HepG2 (cell line): ENCODE measurements around the gene NUBPL. TPM values are rescaled to one million over a fixed set of nuclear protein-coding genes. Genes with fewer than 3 reads are reported as not detected.

ENCODE experiments used
- ATAC-seq: fragments of 200-7000 bp; cut with Tn5 transposase; 3 replicates; pipeline ENCODE4 v1.9.1; 2020; ENCODE audit warnings: mild to moderate bottlenecking, moderate library complexity
- BruUV-seq: library from RNA; stranded (reverse); fragments of 400-500 nt; replicated peaks from 2 replicates; lab custom pipeline; 2021; lab: Mats Ljungman, UMichigan
- CTCF ChIA-PET: fragments of 300-600 bp; formaldehyde crosslinking; extraction: SDS; loops from one replicate; lab custom pipeline; 2021; ENCODE audit warnings: low total read pairs, inconsistent platforms, low intra/inter-chr PET ratio; lab: Yijun Ruan, JAX
- POLR2A ChIA-PET: fragments of 350-600 bp; sonication (Branson Sonifier 250); formaldehyde crosslinking; loops from one replicate; lab custom pipeline; 2020; ENCODE audit warnings: antibody characterized with exemption, inconsistent platforms; lab: Yijun Ruan, JAX
- DNase-seq: peaks from one replicate; pipeline ENCODE4 v3.0.0-alpha.2; 2015; ENCODE audit warnings: low spot score
- FAIRE-seq: peaks from 3 replicates; lab custom pipeline; 2011; peaks lifted over from hg19 to GRCh38; lab: Jason Lieb, UNC
- H2AFZ ChIP-seq: one replicate; pipeline ENCODE4 v1.6.1; 2011; ENCODE audit warnings: low read length, inconsistent platforms
- H3K27ac ChIP-seq: fragments of 300-600 bp; 3 replicates; pipeline ENCODE4 v1.8.0; 2011; ENCODE audit warnings: mixed run types, mild to moderate bottlenecking, mixed read lengths, low read length, inconsistent platforms; ENCODE audit not compliant: insufficient read depth; ENCODE audit errors: extremely low read length
- H3K27me3 ChIP-seq, 2 experiments: fragments of 200-600 bp in 1 of 2; 2 replicates in 1 of 2; 3 replicates in 1 of 2; pipeline versions ENCODE4 v1.6.0 to v1.8.0; 2011; ENCODE audit warnings: low read length in 2 of 2, mild to moderate bottlenecking in 2 of 2, moderate library complexity in 2 of 2, inconsistent platforms in 1 of 2; ENCODE audit not compliant: insufficient read depth in 2 of 2, control insufficient read depth in 1 of 2
- H3K36me3 ChIP-seq, 2 experiments: fragments of 200-600 bp in 1 of 2; replicated peaks in 1 of 2; 2 replicates in 1 of 2; 3 replicates in 1 of 2; pipeline versions ENCODE4 v1.5.1 to v1.8.0; 2011; ENCODE audit warnings: low read length in 2 of 2, inconsistent platforms in 1 of 2; ENCODE audit not compliant: insufficient read depth in 2 of 2, control insufficient read depth in 1 of 2
- H3K4me1 ChIP-seq: 2 replicates; pipeline ENCODE4 v1.5.1; 2012; ENCODE audit warnings: low read length, inconsistent platforms; ENCODE audit not compliant: insufficient read depth
- H3K4me2 ChIP-seq: 2 replicates; pipeline ENCODE4 v1.6.0; 2011; ENCODE audit warnings: low read depth, low read length, inconsistent platforms
- H3K4me3 ChIP-seq, 3 experiments: fragments of 200-600 bp in 1 of 3; sonication (generic), shearing (Covaris generic) in 1 of 3; replicated peaks in 1 of 3; 2 replicates each; pipeline ENCODE4 v1.5.1; 2011 to 2016; ENCODE audit warnings: low read length in 3 of 3, inconsistent platforms in 2 of 3, low read depth in 2 of 3, mild to moderate bottlenecking in 2 of 3, control low read depth in 1 of 3, mixed read lengths in 1 of 3; ENCODE audit not compliant: insufficient read depth in 1 of 3
- H3K79me2 ChIP-seq: one replicate; pipeline ENCODE4 v1.6.1; 2011; ENCODE audit warnings: low read length, inconsistent platforms; ENCODE audit not compliant: insufficient read depth
- H3K9ac ChIP-seq: 2 replicates; pipeline ENCODE4 v1.6.0; 2011; ENCODE audit warnings: mild to moderate bottlenecking, low read depth, low read length, inconsistent platforms; ENCODE audit not compliant: insufficient read depth
- H3K9me3 ChIP-seq: 2 replicates; pipeline ENCODE4 v1.5.1; 2012; ENCODE audit warnings: mild to moderate bottlenecking, low read length
- H4K20me1 ChIP-seq: 2 replicates; pipeline ENCODE4 v1.6.0; 2011; ENCODE audit warnings: inconsistent platforms, mild to moderate bottlenecking, low read length, moderate library complexity; ENCODE audit not compliant: insufficient read depth
- GFI1 ChIP-seq: sonication (generic); formaldehyde crosslinking; IDR thresholded peaks from 2 replicates; pipeline ENCODE4 v1.5.0; 2020; ENCODE audit warnings: missing genetic modification reagents, mild to moderate bottlenecking, borderline replicate concordance
- HDAC1 ChIP-seq: sonication (generic); formaldehyde crosslinking; IDR thresholded peaks from 2 replicates; pipeline ENCODE4 v1.5.1; 2020; ENCODE audit warnings: mild to moderate bottlenecking, missing genetic modification reagents
- PAX8 ChIP-seq: sonication (generic); formaldehyde crosslinking; IDR thresholded peaks from 2 replicates; pipeline ENCODE4 v1.8.0; 2022; ENCODE audit warnings: mild to moderate bottlenecking, missing genetic modification reagents, borderline replicate concordance
- SKIL ChIP-seq: sonication (generic); formaldehyde crosslinking; IDR thresholded peaks from 2 replicates; pipeline ENCODE4 v1.8.0; 2022; ENCODE audit warnings: missing genetic modification reagents, mild to moderate bottlenecking, moderate library complexity, borderline replicate concordance
- STAG1 ChIP-seq: sonication (generic); formaldehyde crosslinking; IDR thresholded peaks from 2 replicates; pipeline ENCODE4 v1.4.0; 2020; ENCODE audit warnings: missing genetic modification reagents
- ZNF503 ChIP-seq: sonication (generic); formaldehyde crosslinking; IDR thresholded peaks from 2 replicates; pipeline ENCODE4 v1.4.0; 2020; ENCODE audit warnings: missing genetic modification reagents
- ZNF713 ChIP-seq: sonication (generic); formaldehyde crosslinking; IDR thresholded peaks from 2 replicates; pipeline ENCODE4 v1.4.0; 2020; ENCODE audit warnings: mild to moderate bottlenecking, missing genetic modification reagents
- WGBS: methylation state at CpG from one replicate; pipeline ENCODE4 v1.1.6; 2017; ENCODE audit warnings: low lambda C conversion rate; 5-methylcytosine and 5-hydroxymethylcytosine counted together
- in situ Hi-C: cut with HindIII; loops from 2 replicates; pipeline ENCODE4 v1.10.0; 2017; ENCODE audit warnings: low pct_unique_long_range_greater_than_20kb; ENCODE audit not compliant: extremely low pct_ligation_motif_present
- intact Hi-C: fragments of 100-400 bp; cut with micrococcal nuclease; formaldehyde crosslinking; loops from one replicate; pipeline ENCODE4 v1.10.0; 2022; ENCODE audit not compliant: unreplicated experiment
- polyA plus RNA-seq, 8 experiments: library from polyadenylated mRNA; depleted of rRNA in 3 of 8; stranded (reverse) in 7 of 8; unstranded in 1 of 8; fragments of >200 nt; fragmentation: Illumina TruSeq in 4 of 8; extraction: Trizol in 4 of 8; gene quantifications; 2 replicates each; pipeline versions ENCODE4 v1.2.1 to v1.2.3, GENCODE V29; 2011 to 2016; ENCODE audit warnings: low read depth in 4 of 8, missing spikeins in 1 of 8, mixed read lengths in 1 of 8; ENCODE audit not compliant: insufficient read depth in 1 of 8
- total RNA-seq, 5 experiments: library from RNA; depleted of rRNA; stranded (reverse); fragments of >200 nt; fragmentation: Illumina TruSeq; extraction: Trizol; gene quantifications; 2 replicates each; pipeline ENCODE4 v1.2.3, GENCODE V29; 2016; ENCODE audit warnings: low read depth in 1 of 5
- TF ChIP-seq, protein P1 (sequence below): sonication (generic); formaldehyde crosslinking; IDR thresholded peaks from 2 replicates; pipeline ENCODE4 v1.5.0; 2020; ENCODE audit warnings: mild to moderate bottlenecking, missing genetic modification reagents, moderate library complexity

NUBPL gene
- total and polyA plus RNA-seq, 2 of the 13 experiments (the other 11 are each of a cell fraction or from before 2014, with no cell fraction given), result 21.3 to 44.1 TPM

GRCh38 chr14:31895646-31896045 is 334.4 kb downstream of the NUBPL start:
- no peaks in the 10 kb centered on the region for H3K79me2 ChIP-seq
- 33% methylated on average over 2 of the region's 2 CpGs for WGBS
- no peak for DNase-seq
- FAIRE-seq, result no peak
- no peak overlapping the region for H3K27ac ChIP-seq
- H3K4me2 ChIP-seq, result no peak overlapping the region
- TF ChIP-seq GFI1 (CRISPR knock-in tag) (0 out of 2 replicates have a peak, but pooled peaks have one; percentile 3), HDAC1 (CRISPR knock-in tag) (no peak)
- TF ChIP-seq, all 625 proteins: peak for 1
- H3K4me1 ChIP-seq, result peaks cover 16% of the 10 kb centered on the region; the same call in 1 of the 2 replicates
- intact Hi-C loops (loop anchor here (10.0 kb wide), 1 partner anchor 381 kb away; no protein-coding TSS in a partner anchor), in situ Hi-C loops (no loop called here)
- ATAC-seq, result no peak
- no peak overlapping the region for H2AFZ ChIP-seq
- CTCF ChIA-PET, result no interaction called here
- BruUV-seq, result no TSS peak
- H3K27me3 ChIP-seq, result peaks cover 0 to 6% of the 10 kb centered on the region in 2 experiments; a peak in 1 of 5 replicates
- no peaks in the 10 kb centered on the region for H4K20me1 ChIP-seq
- POLR2A ChIA-PET, result no interaction called here
- H3K36me3 ChIP-seq, result no peaks in the 10 kb centered on the region
- no peak overlapping the region for H3K4me3 ChIP-seq
- H3K9ac ChIP-seq, result no peak overlapping the region
- H3K9me3 ChIP-seq, result no peaks in the 10 kb centered on the region

GRCh38 chr14:31897581-31898186 is 336.5 kb downstream of the NUBPL start:
- H4K20me1 ChIP-seq, result no peaks in the 10 kb centered on the region
- peak; percentile 51 for ATAC-seq
- TF ChIP-seq STAG1 (CRISPR knock-in tag) (peak; percentile 73), PAX8 (CRISPR knock-in tag) (no peak), ZNF503 (CRISPR knock-in tag) (no peak), ZNF713 (CRISPR knock-in tag) (0 out of 2 replicates have a peak, but pooled peaks have one; percentile 59), SKIL (CRISPR knock-in tag) (no peak)
- TF ChIP-seq, protein P1, sequence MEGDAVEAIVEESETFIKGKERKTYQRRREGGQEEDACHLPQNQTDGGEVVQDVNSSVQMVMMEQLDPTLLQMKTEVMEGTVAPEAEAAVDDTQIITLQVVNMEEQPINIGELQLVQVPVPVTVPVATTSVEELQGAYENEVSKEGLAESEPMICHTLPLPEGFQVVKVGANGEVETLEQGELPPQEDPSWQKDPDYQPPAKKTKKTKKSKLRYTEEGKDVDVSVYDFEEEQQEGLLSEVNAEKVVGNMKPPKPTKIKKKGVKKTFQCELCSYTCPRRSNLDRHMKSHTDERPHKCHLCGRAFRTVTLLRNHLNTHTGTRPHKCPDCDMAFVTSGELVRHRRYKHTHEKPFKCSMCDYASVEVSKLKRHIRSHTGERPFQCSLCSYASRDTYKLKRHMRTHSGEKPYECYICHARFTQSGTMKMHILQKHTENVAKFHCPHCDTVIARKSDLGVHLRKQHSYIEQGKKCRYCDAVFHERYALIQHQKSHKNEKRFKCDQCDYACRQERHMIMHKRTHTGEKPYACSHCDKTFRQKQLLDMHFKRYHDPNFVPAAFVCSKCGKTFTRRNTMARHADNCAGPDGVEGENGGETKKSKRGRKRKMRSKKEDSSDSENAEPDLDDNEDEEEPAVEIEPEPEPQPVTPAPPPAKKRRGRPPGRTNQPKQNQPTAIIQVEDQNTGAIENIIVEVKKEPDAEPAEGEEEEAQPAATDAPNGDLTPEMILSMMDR (CRISPR knock-in tag), result peak; percentile 60
- TF ChIP-seq, all 625 proteins: peak for 3
- CTCF ChIA-PET, result no interaction called here
- H3K9ac ChIP-seq, result no peak overlapping the region
- no peak overlapping the region for H3K4me3 ChIP-seq
- 17% methylated on average over 4 of the region's 4 CpGs for WGBS
- H3K27ac ChIP-seq, result no peak overlapping the region
- H3K4me1 ChIP-seq, result peaks cover 24% of the 10 kb centered on the region; the same call in 1 of the 2 replicates
- no peaks in the 10 kb centered on the region for H3K79me2 ChIP-seq
- FAIRE-seq (no peak), DNase-seq (no peak)
- H3K27me3 ChIP-seq, result peaks cover 0 to 6% of the 10 kb centered on the region in 2 experiments; a peak in 1 of 5 replicates
- H3K9me3 ChIP-seq, result no peaks in the 10 kb centered on the region
- H3K4me2 ChIP-seq, result no peak overlapping the region
- no peak overlapping the region for H2AFZ ChIP-seq
- in situ Hi-C loops (no loop called here), intact Hi-C loops (loop anchor here (10.0 kb wide), 1 partner anchor 383 kb away; no protein-coding TSS in a partner anchor)
- no peaks in the 10 kb centered on the region for H3K36me3 ChIP-seq
- BruUV-seq, result no TSS peak
- POLR2A ChIA-PET, result no interaction called here
